Thyroid gland (tissue), 4 donors: ENCODE results near the gene ZMAT3. TPM values are rescaled to one million over a fixed set of nuclear protein-coding genes. Genes with fewer than 3 reads are reported as not detected.

Experiments
- DNase-seq, 2 donors: peaks; one replicate each; pipeline ENCODE4 v3.0.0-alpha.2; 2019
- H3K27ac ChIP-seq, 3 donors: fragments of 200-600 bp; sonication (generic); 1 replicate in 2 of 3; 2 replicates in 1 of 3; pipeline ENCODE4 v1.5.1; 2016 to 2019; ENCODE audit warnings: mild to moderate bottlenecking in 1 of 3, moderate library complexity in 1 of 3
- H3K27me3 ChIP-seq: fragments of 200-600 bp; sonication (generic); one replicate; pipeline ENCODE4 v1.5.1; 2019
- H3K36me3 ChIP-seq, 2 donors: fragments of 200-600 bp; sonication (generic); one replicate each; pipeline ENCODE4 v1.5.1; 2016 to 2019
- H3K4me1 ChIP-seq, 2 donors: fragments of 200-600 bp; sonication (generic); one replicate each; pipeline ENCODE4 v1.5.1; 2017 to 2019
- H3K4me3 ChIP-seq, 3 donors: fragments of 200-600 bp; sonication (generic); replicated peaks in 1 of 3; 1 replicate in 2 of 3; 2 replicates in 1 of 3; pipeline ENCODE4 v1.5.1; 2016; ENCODE audit warnings: mild to moderate bottlenecking in 1 of 3
- H3K9me3 ChIP-seq: fragments of 200-600 bp; sonication (generic); one replicate; pipeline ENCODE4 v1.5.1; 2017
- CTCF ChIP-seq, 6 experiments: fragments of 200-600 bp in 3 of 6; fragments of 450-650 bp in 3 of 6; sonication (generic) in 3 of 6; IDR thresholded peaks; one replicate each; pipeline ENCODE4 v1.5.1; 2016 to 2019; ENCODE audit warnings: antibody characterized with exemption in 6 of 6, mild to moderate bottlenecking in 2 of 6, inconsistent platforms in 1 of 6, moderate library complexity in 1 of 6
- POLR2A ChIP-seq, 2 donors: fragments of 450-650 bp; IDR thresholded peaks; one replicate each; pipeline ENCODE4 v1.6.1; 2017; ENCODE audit warnings: antibody characterized with exemption in 2 of 2, mild to moderate bottlenecking in 2 of 2, moderate library complexity in 1 of 2
- WGBS, 2 donors: methylation state at CpG; one replicate each; pipeline ENCODE4 v1.1.5; 2017; 5-methylcytosine and 5-hydroxymethylcytosine counted together
- intact Hi-C: fragments of 100-400 bp; cut with DNase I; formaldehyde crosslinking; loops from one replicate; pipeline ENCODE4 v1.15.1; 2023
- total RNA-seq, 4 donors: library from RNA; depleted of rRNA; stranded (reverse); fragments of >200 nt; gene quantifications; one replicate each; pipeline ENCODE4 v1.2.3, GENCODE V29; 2016

ZMAT3 gene
- total RNA-seq, 4 donors from 2014 or later, result 11.6 to 15.8 (median 13.1) TPM

GRCh38 chr3:178996399-178996798, 75.2 kb downstream of the ZMAT3 start:
- no peak overlapping the region for H3K27ac ChIP-seq
- H3K36me3 ChIP-seq, result no peaks in the 10 kb centered on the region
- no peak for TF ChIP-seq POLR2A (IDR thresholded peaks at IDR 0.05)
- TF ChIP-seq CTCF (IDR thresholded peaks at IDR 0.05), result no peak
- H3K4me1 ChIP-seq, result no peaks in the 10 kb centered on the region
- H3K27me3 ChIP-seq, result no peaks in the 10 kb centered on the region
- no peaks in the 10 kb centered on the region for H3K9me3 ChIP-seq
- intact Hi-C loops, result no loop called here
- H3K4me3 ChIP-seq, result no peak overlapping the region
- 94% methylated on average over 2 of the region's 2 CpGs for WGBS, 2 donors
- no peak for DNase-seq

- H3K9me3 ChIP-seq, result no peaks in the 10 kb centered on the region
- no peak for DNase-seq
Measured at GRCh38 chr3:178990293-178990692, 81.3 kb downstream of the ZMAT3 start.

GRCh38 chr3:178989821-178990220, 81.8 kb downstream of the ZMAT3 start:
- intact Hi-C loops, result no loop called here
- WGBS, 2 donors, result 13 to 50% methylated on average over 1 of the region's 1 CpG

More at GRCh38 chr3:178990293-178990692, 81.3 kb downstream of the ZMAT3 start:
- WGBS, 2 donors, result 88 to 92% methylated on average over 3 of the region's 3 CpGs
- H3K4me1 ChIP-seq, result no peaks in the 10 kb centered on the region
- no peak overlapping the region for H3K27ac ChIP-seq
- no peaks in the 10 kb centered on the region for H3K36me3 ChIP-seq
- intact Hi-C loops, result no loop called here
- TF ChIP-seq POLR2A (IDR thresholded peaks at IDR 0.05) (no peak), CTCF (IDR thresholded peaks at IDR 0.05) (no peak)
- H3K27me3 ChIP-seq, result no peaks in the 10 kb centered on the region
- H3K4me3 ChIP-seq, result no peak overlapping the region

GRCh38 chr3:178987745-178988144, 83.9 kb downstream of the ZMAT3 start:
- 96 to 100% methylated on average over 1 of the region's 1 CpG for WGBS, 2 donors

More at GRCh38 chr3:178989821-178990220, 81.8 kb downstream of the ZMAT3 start:
- H3K27ac ChIP-seq, result no peak overlapping the region
- H3K4me1 ChIP-seq, result no peaks in the 10 kb centered on the region
- H3K9me3 ChIP-seq, result no peaks in the 10 kb centered on the region
- H3K27me3 ChIP-seq, result no peaks in the 10 kb centered on the region
- H3K4me3 ChIP-seq, result no peak overlapping the region
- H3K36me3 ChIP-seq, result no peaks in the 10 kb centered on the region
- no peak for DNase-seq
- TF ChIP-seq CTCF (IDR thresholded peaks at IDR 0.05) (no peak), POLR2A (IDR thresholded peaks at IDR 0.05) (no peak)

GRCh38 chr3:178986456-178986855, 85.2 kb downstream of the ZMAT3 start:
- Histone ChIP-seq H3K9me3 (no peaks in the 10 kb centered on the region), H3K4me1 (no peaks in the 10 kb centered on the region), H3K27me3 (no peaks in the 10 kb centered on the region), H3K27ac (no peak overlapping the region), H3K36me3 (no peaks in the 10 kb centered on the region), H3K4me3 (no peak overlapping the region)
- intact Hi-C loops, result no loop called here
- no peak for DNase-seq
- TF ChIP-seq CTCF (IDR thresholded peaks at IDR 0.05), result no peak
- no peak for TF ChIP-seq POLR2A (IDR thresholded peaks at IDR 0.05)
- 43 to 50% methylated on average over 2 of the region's 2 CpGs for WGBS, 2 donors

More at GRCh38 chr3:178987745-178988144, 83.9 kb downstream of the ZMAT3 start:
- no peak for DNase-seq
- no peaks in the 10 kb centered on the region for H3K36me3 ChIP-seq
- no peak overlapping the region for H3K27ac ChIP-seq
- no peak overlapping the region for H3K4me3 ChIP-seq
- H3K27me3 ChIP-seq, result no peaks in the 10 kb centered on the region
- intact Hi-C loops, result no loop called here
- H3K4me1 ChIP-seq, result no peaks in the 10 kb centered on the region
- no peak for TF ChIP-seq POLR2A (IDR thresholded peaks at IDR 0.05)
- TF ChIP-seq CTCF (IDR thresholded peaks at IDR 0.05), result no peak
- no peaks in the 10 kb centered on the region for H3K9me3 ChIP-seq
